ENCODE results near the gene POMC. TPM values are rescaled to one million over a fixed set of nuclear protein-coding genes. Genes with fewer than 3 reads are reported as not detected.

The POMC gene
- total RNA-seq, 1 donor from 2014 or later, result 0.29 TPM

DNA sequence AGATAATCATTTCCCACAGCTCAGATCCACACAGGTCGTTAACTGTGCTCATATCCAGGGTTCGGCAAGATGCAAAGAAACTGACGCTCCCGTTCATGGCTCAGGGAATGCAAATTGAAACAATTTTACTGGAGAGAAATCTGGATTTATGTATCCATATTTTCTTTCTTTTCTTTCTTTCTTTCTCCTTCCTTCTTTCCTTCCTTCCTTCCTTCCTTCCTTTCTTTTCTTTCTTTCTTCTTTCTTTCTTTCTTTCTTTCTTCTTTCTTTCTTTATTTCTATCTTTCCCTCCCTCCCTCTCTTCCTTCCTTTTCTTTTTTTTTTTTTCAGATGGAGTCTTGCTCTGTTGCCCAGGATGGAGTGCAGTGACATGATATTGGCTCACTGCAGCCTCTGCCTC is 20.0 kb upstream of the POMC start:
- Mint-ChIP-seq H3K4me3 (ENCODE audit: unreplicated experiment) (no peak overlapping the region), H3K27me3 (ENCODE audit: unreplicated experiment) (peaks cover 3% of the 10 kb centered on the region), H3K4me1 (ENCODE audit: low read depth, unreplicated experiment) (peaks cover 15% of the 10 kb centered on the region), H3K36me3 (ENCODE audit: unreplicated experiment) (no peaks in the 10 kb centered on the region), H3K9me3 (ENCODE audit: unreplicated experiment) (no peaks in the 10 kb centered on the region), H3K27ac (ENCODE audit: unreplicated experiment) (peak overlapping the region; percentile 36)
- no peak for DNase-seq
- TF ChIP-seq, protein P1, sequence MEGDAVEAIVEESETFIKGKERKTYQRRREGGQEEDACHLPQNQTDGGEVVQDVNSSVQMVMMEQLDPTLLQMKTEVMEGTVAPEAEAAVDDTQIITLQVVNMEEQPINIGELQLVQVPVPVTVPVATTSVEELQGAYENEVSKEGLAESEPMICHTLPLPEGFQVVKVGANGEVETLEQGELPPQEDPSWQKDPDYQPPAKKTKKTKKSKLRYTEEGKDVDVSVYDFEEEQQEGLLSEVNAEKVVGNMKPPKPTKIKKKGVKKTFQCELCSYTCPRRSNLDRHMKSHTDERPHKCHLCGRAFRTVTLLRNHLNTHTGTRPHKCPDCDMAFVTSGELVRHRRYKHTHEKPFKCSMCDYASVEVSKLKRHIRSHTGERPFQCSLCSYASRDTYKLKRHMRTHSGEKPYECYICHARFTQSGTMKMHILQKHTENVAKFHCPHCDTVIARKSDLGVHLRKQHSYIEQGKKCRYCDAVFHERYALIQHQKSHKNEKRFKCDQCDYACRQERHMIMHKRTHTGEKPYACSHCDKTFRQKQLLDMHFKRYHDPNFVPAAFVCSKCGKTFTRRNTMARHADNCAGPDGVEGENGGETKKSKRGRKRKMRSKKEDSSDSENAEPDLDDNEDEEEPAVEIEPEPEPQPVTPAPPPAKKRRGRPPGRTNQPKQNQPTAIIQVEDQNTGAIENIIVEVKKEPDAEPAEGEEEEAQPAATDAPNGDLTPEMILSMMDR (IDR thresholded peaks at IDR 0.05; ENCODE audit: partially characterized antibody, unreplicated experiment), result no peak

DNA sequence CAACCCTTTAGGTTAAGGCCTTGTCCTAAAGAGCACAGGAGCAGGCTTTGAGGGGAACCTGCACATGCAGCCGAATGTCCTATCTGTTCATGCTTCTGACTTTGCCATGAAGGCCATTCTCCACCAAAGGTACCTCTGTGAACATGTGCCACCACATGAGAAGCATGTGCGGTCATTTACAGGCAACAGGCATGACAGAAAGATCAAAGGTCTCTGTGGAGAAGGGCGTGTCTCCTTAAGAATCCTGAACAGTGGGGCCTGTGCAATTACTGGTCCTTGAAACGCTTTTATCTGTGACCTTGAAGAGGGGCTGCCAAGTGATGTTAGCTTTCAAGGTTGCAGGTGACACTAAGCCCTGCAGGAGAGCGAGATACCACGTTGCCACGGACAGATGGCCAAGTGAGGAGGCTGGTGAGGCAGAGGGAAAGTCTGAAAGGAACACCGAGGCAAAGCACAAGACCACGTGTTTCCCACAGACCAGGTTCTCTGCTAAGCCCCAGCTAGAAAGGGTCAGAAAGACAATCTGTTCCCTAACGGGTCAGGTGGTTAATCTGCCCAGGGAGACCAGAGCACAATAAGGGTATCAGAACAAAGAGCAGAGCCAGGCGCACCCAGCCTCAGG is 19.5 kb upstream of the POMC start:
- TF ChIP-seq, protein P1 (IDR thresholded peaks at IDR 0.05; ENCODE audit: partially characterized antibody, unreplicated experiment), result no peak
- Mint-ChIP-seq H3K36me3 (ENCODE audit: unreplicated experiment) (no peaks in the 10 kb centered on the region), H3K4me1 (ENCODE audit: low read depth, unreplicated experiment) (peaks cover 15% of the 10 kb centered on the region), H3K4me3 (ENCODE audit: unreplicated experiment) (no peak overlapping the region), H3K9me3 (ENCODE audit: unreplicated experiment) (no peaks in the 10 kb centered on the region), H3K27me3 (ENCODE audit: unreplicated experiment) (peaks cover 3% of the 10 kb centered on the region), H3K27ac (ENCODE audit: unreplicated experiment) (peak overlapping the region; percentile 36)
- DNase-seq, result no peak

DNA sequence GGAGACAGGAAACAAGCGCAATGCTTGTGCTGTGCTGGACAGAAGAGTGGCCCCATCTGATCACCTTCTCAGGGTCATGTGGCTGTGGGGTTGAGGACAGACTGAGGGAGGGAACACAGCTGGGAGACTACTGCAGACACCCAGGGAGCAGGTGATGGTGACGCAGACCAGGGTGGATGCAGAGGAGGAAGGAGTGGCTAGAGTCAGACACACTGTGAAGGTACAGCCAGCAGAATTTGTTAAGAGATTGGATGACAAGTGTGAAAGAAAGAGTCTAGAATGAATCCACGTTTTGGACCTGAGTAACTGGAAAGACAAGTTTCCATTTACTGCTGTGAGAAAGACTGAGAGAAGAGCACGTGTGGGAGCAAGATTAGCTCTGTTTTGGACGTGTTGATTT is 15.9 kb upstream of the POMC start:
- TF ChIP-seq, protein P1 (IDR thresholded peaks at IDR 0.05; ENCODE audit: partially characterized antibody, unreplicated experiment), result no peak
- Mint-ChIP-seq H3K27ac (ENCODE audit: unreplicated experiment) (no peak overlapping the region), H3K27me3 (ENCODE audit: unreplicated experiment) (no peaks in the 10 kb centered on the region), H3K9me3 (ENCODE audit: unreplicated experiment) (no peaks in the 10 kb centered on the region), H3K36me3 (ENCODE audit: unreplicated experiment) (no peaks in the 10 kb centered on the region), H3K4me3 (ENCODE audit: unreplicated experiment) (no peak overlapping the region), H3K4me1 (ENCODE audit: low read depth, unreplicated experiment) (peaks cover 8% of the 10 kb centered on the region)
- DNase-seq, result no peak

DNA sequence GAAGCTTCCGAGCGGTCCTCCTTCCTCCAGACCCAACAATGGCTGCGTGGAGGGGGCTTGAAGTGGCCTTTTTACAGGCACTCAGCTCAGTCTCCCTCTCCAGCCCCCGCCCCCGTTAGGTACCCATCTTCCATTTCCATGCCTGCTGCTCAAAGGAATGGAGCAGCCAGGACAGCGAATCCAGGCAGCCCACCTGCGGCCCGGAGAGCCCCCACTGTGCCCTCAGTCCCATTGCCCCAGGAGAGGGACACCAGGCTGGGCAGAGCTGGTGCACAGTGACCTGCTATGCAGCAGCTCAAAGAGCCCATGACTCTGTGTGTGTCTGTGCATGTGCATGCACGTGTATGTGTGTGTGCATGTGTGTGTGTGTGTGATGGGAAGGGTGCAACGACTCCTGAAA is 10.6 kb upstream of the POMC start:
- no peak for DNase-seq
- Mint-ChIP-seq H3K27me3 (ENCODE audit: unreplicated experiment) (peaks cover 15% of the 10 kb centered on the region), H3K4me3 (ENCODE audit: unreplicated experiment) (no peak overlapping the region), H3K4me1 (ENCODE audit: low read depth, unreplicated experiment) (peaks cover 20% of the 10 kb centered on the region), H3K27ac (ENCODE audit: unreplicated experiment) (no peak overlapping the region), H3K36me3 (ENCODE audit: unreplicated experiment) (no peaks in the 10 kb centered on the region), H3K9me3 (ENCODE audit: unreplicated experiment) (peaks cover 3% of the 10 kb centered on the region)
- TF ChIP-seq, protein P1 (IDR thresholded peaks at IDR 0.05; ENCODE audit: partially characterized antibody, unreplicated experiment), result no peak

- H3K9me3 Mint-ChIP-seq (ENCODE audit: unreplicated experiment), result peaks cover 3% of the 10 kb centered on the region
- TF ChIP-seq, protein P1 (IDR thresholded peaks at IDR 0.05; ENCODE audit: partially characterized antibody, unreplicated experiment), result no peak
- peak; percentile 70 for DNase-seq
Observed at GRCh38 chr2:25177211-25177611, 8.8 kb upstream of the POMC start.

More at GRCh38 chr2:25177211-25177611, 8.8 kb upstream of the POMC start:
- peak overlapping the region; percentile 57 for H3K4me3 Mint-ChIP-seq (ENCODE audit: unreplicated experiment)
- peaks cover 20% of the 10 kb centered on the region for H3K4me1 Mint-ChIP-seq (ENCODE audit: low read depth, unreplicated experiment)
- no peaks in the 10 kb centered on the region for H3K36me3 Mint-ChIP-seq (ENCODE audit: unreplicated experiment)
- H3K27ac Mint-ChIP-seq (ENCODE audit: unreplicated experiment), result peak overlapping the region; percentile 18
- peaks cover 20% of the 10 kb centered on the region for H3K27me3 Mint-ChIP-seq (ENCODE audit: unreplicated experiment)
